T-helper 2 cell treated with Interferon-gamma antibody and Interleukin-4, amounts not matched to agents 5 μg/mL and 100 μg/mL, for 36 hours (primary cell): ENCODE measurements around the gene PSKH1.
"Not testable (repeated sequence)": the region's sequence is repeated elsewhere in the genome, so short reads cannot be mapped to it uniquely, and the experiment has no call there.

Source experiments
- DNase-seq: peaks from one replicate; pipeline ENCODE4 v3.0.0; 2021; ENCODE audit warnings: low spot score
- H3K27ac Mint-ChIP-seq: one replicate; pipeline ENCODE4 v1.8.0; 2021; ENCODE audit warnings: mild to moderate bottlenecking, mixed read lengths
- H3K27me3 Mint-ChIP-seq: one replicate; pipeline ENCODE4 v1.8.0; 2021; ENCODE audit warnings: low read depth, mixed read lengths
- H3K36me3 Mint-ChIP-seq: one replicate; pipeline ENCODE4 v1.8.0; 2021; ENCODE audit warnings: low read depth, mixed read lengths
- H3K4me1 Mint-ChIP-seq: one replicate; pipeline ENCODE4 v1.8.0; 2021; ENCODE audit warnings: low read depth, mixed read lengths
- H3K4me3 Mint-ChIP-seq: one replicate; pipeline ENCODE4 v1.8.0; 2022; ENCODE audit warnings: mild to moderate bottlenecking, moderate library complexity, mixed read lengths
- H3K9me3 Mint-ChIP-seq: one replicate; pipeline ENCODE4 v1.8.0; 2021; ENCODE audit warnings: mixed read lengths

The PSKH1 gene

DNA sequence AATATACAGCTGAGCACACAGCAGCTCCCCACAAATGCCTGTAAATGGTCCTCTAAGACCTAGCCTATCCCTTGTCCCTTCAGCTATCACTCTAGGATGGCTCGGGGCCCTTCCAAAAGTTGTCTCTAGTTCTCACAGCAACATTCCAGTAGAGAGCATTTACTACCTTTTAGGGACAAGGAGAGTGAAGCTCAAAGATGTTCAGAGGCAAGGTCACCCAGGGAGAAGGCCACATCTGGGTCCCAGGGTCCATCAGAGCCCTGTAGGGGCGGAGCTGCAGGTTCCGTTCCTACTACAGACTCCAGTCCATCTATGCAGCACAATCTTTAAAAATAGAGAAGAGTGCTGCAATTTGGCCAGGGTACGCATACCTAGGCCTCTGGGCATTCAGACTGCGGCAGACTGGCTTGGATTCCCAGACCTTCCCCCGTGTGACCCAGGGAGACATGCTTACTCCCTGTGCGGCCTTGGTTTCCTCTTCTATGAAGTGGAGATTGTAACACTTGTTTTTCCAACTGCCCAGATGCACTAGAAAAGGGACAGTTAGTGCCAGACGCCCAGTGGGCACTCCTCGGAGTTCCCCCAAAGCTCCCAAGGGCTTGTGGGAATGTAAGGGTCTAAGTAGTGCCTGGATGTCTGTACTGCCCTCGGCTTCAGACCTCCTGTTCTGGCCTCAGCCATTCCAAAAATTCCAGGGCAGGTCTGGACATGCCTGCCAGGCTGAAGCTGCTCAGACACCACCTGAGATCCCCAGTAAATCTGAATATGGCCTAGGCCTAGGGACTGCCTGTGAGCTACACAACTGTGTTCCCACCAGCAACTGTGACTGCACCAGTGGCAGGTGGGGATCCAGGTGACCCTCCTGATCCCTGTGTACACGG is 72.9 kb downstream of the PSKH1 start:
- no peak overlapping the region for H3K27ac Mint-ChIP-seq
- H3K36me3 Mint-ChIP-seq: peaks cover 13% of the 10 kb centered on the region
- no peak for DNase-seq
- H3K4me3 Mint-ChIP-seq: peak overlapping the region; percentile 49
- no peaks in the 10 kb centered on the region for H3K27me3 Mint-ChIP-seq
- peaks cover 19% of the 10 kb centered on the region for H3K4me1 Mint-ChIP-seq
- no peaks in the 10 kb centered on the region for H3K9me3 Mint-ChIP-seq

DNA sequence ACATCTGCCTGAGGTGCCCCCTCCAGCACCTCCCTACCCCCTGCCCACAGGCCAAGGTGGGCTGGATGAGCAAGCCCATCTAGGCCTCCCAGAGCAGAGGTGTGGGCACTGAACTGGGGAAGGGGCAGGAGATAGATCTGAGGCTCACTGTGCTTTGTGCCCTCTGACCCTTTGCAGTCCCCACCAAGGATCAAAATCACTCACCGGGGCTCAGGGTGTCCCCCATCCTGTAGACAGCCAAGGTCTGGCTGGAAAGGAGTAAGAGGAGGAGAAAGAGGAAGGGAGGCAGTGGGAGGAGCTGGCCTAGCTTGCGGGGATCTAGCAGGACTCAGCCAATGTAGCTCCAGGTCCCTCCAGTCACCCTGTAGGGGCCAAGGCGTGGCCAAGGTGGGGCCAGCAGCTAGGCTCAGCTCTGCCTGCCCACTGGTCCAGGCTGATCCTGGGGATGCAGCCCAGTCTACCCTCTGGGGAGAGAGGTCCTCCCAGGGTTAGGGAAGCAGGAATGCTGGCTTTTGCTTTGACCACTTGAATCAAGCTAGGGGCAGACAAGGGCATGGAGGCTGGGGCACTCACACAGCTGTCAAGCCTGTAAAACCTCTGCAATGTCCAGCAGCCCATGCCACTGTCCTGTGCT is 73.6 kb downstream of the PSKH1 start:
- DNase-seq: no peak
- H3K4me3 Mint-ChIP-seq: peak overlapping the region; percentile 99
- H3K27ac Mint-ChIP-seq: peak overlapping the region; percentile 97
- peaks cover 19% of the 10 kb centered on the region for H3K4me1 Mint-ChIP-seq
- H3K27me3 Mint-ChIP-seq: no peaks in the 10 kb centered on the region
- H3K9me3 Mint-ChIP-seq: no peaks in the 10 kb centered on the region
- peaks cover 12% of the 10 kb centered on the region for H3K36me3 Mint-ChIP-seq

DNA sequence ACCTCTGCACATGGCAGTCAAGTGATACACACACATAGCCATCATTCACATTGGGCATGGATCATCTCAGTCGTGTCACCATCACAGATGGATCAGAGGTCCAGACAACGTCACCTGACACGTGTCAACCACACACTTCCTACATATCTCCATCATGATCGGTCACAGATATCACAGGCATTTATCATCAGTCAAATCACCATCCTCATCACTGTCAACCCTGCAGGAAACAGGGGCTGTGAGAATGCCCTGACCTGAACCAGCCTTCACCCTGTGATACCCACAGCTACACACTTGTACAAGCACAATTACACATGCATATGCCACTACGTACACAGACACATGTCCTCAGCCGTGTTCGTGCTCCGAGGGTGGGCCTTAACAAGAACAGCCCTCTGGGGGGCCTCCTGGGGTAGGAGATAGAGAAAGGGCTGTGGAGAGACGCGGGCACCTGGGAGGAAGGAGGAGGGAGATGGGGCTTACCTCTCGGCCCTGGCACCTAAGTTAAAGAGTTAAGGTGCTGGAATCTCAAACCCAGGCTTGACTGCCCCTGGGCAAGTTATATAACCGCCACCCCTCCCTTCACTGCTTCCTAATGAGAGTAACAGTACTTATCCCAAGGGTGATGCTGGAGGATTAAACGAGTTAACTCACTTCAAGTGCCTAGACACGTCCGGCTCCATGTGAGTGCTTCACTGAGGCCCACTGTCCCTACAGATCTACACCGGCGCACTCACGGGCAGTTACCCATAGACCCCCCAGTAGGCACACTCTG is 74.3 kb downstream of the PSKH1 start:
- peaks cover 19% of the 10 kb centered on the region for H3K4me1 Mint-ChIP-seq
- H3K4me3 Mint-ChIP-seq: peak overlapping the region; percentile 99
- H3K36me3 Mint-ChIP-seq: peaks cover 6% of the 10 kb centered on the region
- DNase-seq: peak; percentile 21
- peak overlapping the region; percentile 97 for H3K27ac Mint-ChIP-seq
- no peaks in the 10 kb centered on the region for H3K9me3 Mint-ChIP-seq
- H3K27me3 Mint-ChIP-seq: no peaks in the 10 kb centered on the region

DNA sequence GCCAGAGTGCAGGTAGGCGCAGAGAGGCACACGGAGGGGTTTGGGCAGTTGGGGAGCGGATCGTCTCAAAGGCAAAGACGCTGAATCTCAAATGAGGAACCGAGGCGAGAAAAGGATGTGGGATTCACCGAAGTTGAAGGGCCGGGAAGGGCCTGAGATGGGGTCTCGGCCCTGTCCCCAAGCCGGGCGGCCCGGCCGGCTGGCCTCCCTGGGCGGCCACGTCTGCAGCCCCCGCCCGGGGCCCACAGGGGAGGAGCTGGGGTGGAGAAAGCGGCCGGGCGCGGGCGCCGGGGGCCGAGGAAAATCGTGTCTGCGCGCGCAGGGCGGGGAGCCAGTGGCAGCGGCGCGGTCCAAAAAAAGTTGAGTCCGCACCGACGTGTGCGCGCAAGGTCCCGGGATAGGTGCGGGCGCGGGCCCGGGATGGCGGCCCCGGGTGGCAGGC is 74.9 kb downstream of the PSKH1 start:
- Mint-ChIP-seq H3K36me3 (peaks cover 3% of the 10 kb centered on the region), H3K27me3 (no peaks in the 10 kb centered on the region)
- peak; percentile 38 for DNase-seq

DNA sequence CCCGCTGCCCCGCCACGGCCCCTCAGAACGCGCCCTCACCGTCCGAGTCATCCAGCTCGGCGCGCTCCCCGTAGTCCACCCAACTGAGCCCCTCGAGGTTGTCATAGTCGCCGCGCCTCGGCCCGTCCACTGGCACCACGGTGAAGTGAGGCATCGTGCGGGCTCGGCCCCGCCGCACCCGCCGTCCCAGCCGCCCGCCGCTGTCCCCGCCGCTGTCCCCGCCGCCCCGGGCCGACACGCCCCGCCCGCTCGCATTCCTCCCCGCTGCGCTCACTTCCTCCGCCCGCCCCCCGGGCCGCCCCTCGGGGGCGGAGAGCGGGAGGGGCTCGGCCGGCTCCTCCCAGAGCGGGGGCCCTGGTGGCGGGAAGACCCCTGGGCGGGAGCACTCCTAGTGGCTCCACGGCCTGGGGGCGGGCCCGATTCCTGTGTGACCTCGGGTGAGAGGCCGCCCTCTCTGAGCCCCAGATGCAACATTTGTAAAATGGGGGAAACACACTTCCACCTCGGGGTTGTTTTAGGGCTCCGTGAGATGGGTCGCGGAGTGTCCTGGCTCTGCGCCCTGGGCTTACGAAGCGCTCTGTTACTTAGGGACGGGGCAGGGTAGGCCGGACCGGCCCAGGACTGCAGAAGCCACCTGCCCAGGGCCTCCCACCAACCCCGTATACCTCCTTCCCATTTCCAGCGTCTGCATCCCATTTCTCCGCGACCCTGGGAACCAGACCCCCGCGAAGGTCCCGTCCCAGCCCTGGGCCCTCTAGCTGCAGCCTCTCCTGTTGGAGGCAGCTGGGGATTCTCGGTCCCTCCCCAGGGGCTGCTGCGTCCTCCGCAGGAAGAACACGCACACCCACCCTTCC is 75.6 kb downstream of the PSKH1 start, which contains the start of gene SLC12A4:
Gene SLC12A4 (minus strand): TSS at position 238 of the 854 bp plus-strand sequence. CDS start 84 bp downstream, at position 154.
- H3K4me3 Mint-ChIP-seq: peak within 1 kb of the TSS; percentile 99
- peak within 1 kb of the TSS; percentile 97 for H3K27ac Mint-ChIP-seq
- H3K36me3 Mint-ChIP-seq: peaks cover 3% of the 10 kb centered on the region
- H3K4me1 Mint-ChIP-seq: peaks cover 19% of the 10 kb centered on the region
- H3K9me3 Mint-ChIP-seq: no peaks in the 10 kb centered on the region
- no peaks in the 10 kb centered on the region for H3K27me3 Mint-ChIP-seq
- DNase-seq: peak; percentile 92

More for the DNA sequence above, 74.9 kb downstream of the PSKH1 start:
- peak overlapping the region; percentile 97 for H3K27ac Mint-ChIP-seq
- peak overlapping the region; percentile 99 for H3K4me3 Mint-ChIP-seq
- H3K9me3 Mint-ChIP-seq: no peaks in the 10 kb centered on the region
- H3K4me1 Mint-ChIP-seq: peaks cover 19% of the 10 kb centered on the region

DNA sequence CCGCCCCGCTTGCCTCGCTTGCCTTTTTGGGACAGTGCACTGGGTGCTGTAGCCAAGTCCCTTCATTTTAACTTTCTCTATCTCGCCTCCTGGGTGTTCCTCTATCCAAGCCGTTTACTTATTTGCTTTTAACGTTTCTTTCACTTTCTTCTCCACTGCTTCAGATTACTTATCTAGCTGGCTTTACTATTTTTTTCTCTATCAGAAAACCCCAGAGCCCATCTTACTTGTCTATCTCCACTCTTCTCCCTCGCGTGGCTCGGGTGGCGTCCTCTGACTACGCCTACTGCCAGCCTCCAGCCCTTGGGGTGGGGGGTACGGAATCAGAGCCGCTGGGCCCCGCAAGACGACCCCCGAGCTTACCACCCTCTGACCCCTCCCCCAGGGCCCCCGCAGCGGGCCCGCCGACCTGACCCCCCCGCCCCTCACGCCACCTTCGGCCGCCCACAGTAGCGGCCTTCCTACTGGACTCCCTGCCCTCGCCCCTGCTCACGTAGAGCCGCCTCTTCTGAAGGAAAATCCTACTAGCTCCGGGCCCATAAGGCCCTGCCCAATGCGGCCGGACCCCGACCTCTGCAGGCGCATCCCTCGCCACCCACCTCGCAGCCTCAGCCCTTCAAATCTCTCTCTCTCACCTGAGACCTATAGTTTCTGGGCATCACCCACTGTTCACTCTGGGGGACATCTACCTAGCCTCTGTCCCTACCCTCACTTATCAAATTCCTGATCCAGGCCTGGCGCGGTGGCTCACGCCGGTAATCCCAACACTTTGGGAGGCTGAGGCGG is 76.4 kb downstream of the PSKH1 start:
- peak overlapping the region; percentile 91 for H3K4me3 Mint-ChIP-seq
- H3K27me3 Mint-ChIP-seq: peaks cover 1% of the 10 kb centered on the region
- DNase-seq: no peak
- H3K9me3 Mint-ChIP-seq: no peaks in the 10 kb centered on the region
- peak overlapping the region; percentile 97 for H3K27ac Mint-ChIP-seq
- peaks cover 19% of the 10 kb centered on the region for H3K4me1 Mint-ChIP-seq
- H3K36me3 Mint-ChIP-seq: peaks cover 3% of the 10 kb centered on the region

DNA sequence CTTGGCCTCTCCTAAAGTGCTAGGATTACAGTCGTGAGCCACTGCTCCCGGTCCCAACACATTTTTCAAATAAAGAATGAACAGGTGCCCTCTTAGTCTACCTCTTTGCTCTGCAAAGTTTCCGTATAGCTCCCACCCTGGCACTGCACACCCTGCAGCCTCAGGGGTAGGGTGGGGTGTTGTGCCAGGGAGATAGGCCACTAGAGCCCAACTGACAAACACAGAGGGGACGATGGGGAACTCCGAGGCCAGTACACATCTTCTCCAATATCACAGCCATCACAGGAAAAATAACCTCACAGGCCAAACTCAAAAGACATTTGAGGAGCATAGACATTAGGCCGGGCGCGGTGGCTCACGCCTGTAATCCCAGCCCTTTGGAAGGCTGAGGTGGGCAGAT is 78.1 kb downstream of the PSKH1 start:
- peak overlapping the region; percentile 26 for H3K4me3 Mint-ChIP-seq
- peaks cover 2% of the 10 kb centered on the region for H3K27me3 Mint-ChIP-seq
- H3K27ac Mint-ChIP-seq: no peak overlapping the region
- no peaks in the 10 kb centered on the region for H3K9me3 Mint-ChIP-seq
- H3K4me1 Mint-ChIP-seq: peaks cover 15% of the 10 kb centered on the region
- no peak for DNase-seq
- H3K36me3 Mint-ChIP-seq: no peaks in the 10 kb centered on the region

DNA sequence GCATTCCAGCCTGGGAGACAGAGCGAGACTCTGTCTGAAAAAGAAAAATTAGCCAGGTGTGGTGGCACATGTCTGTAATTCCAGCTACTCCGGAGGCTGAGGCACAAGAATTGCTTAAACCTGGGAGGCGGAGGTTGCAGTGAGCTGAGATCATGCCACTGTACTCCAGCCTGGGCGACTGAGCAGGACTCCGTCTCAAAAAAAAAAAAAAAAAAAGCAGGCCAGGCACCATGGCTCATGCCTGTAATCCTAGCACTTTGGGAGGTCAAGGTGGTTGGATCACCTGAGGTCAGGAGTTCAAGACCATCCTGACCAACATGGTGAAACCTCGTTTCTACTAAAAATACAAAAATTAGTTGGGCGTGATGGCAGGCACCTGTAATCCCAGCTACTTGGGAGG is 79.2 kb downstream of the PSKH1 start:
- not testable (repeated sequence) for H3K4me3 Mint-ChIP-seq, DNase-seq, H3K36me3 Mint-ChIP-seq, H3K27ac Mint-ChIP-seq, H3K9me3 Mint-ChIP-seq, H3K27me3 Mint-ChIP-seq, H3K4me1 Mint-ChIP-seq

DNA sequence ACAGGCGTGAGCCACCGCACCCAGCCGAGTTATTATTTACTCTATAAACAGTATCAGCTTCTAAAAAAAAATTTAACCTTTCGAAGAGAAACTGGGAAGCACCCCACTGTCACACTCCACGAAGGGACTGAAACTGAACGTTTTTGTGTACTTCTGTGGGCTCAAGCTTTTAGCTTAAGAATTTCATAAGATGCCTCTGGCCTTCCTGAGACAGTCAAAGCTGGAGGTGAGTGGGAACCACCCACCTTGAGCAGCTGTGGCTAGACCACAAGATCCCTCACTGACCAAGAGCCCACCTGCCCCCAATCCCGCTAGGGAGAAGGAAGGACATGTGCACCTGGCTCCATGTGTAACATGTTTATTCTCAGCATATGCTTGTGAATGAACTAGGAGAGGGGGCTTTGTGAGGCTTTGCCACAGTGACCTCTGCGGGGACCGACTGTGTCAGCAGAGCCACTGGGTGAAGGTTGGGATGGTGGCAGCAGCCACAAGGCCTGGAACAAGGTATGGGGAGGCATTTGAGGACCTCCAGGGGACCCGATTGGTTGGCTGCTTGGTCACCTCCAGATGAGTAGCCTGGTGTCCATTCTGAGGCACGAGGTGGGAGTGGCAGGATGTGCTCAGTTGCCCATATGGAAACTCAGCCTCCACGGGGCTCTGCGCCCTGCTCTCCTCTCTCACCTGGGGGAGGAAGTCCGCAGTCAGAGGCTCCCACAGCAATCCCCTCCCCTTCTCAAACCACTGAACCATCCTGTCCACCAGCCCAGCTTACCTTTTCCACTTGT is 82.5 kb downstream of the PSKH1 start:
- H3K9me3 Mint-ChIP-seq: no peaks in the 10 kb centered on the region
- no peak overlapping the region for H3K27ac Mint-ChIP-seq

DNA sequence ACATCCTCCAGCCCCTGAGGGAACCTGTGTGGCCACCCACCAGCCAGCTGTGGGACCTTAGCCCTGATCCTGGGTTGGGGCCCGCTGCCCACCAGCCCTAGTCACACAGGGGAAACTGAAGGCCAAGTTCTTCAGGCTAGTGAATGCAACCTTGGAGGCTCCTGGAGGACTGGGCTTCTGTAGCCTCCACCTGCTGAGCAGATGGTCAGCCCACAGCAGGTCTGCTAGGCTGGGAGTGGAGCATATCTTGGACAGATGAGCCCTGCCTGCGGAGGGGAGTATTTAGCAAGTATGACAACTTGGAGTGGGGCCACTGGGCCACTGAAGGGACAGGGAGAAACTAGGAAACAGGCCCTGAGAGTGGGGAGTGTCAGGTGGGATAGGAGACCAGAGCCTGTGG is 83.2 kb downstream of the PSKH1 start:
- Mint-ChIP-seq H3K27me3 (peaks cover 2% of the 10 kb centered on the region), H3K4me3 (no peak overlapping the region), H3K36me3 (no peaks in the 10 kb centered on the region), H3K4me1 (no peaks in the 10 kb centered on the region), H3K27ac (no peak overlapping the region), H3K9me3 (no peaks in the 10 kb centered on the region)
- no peak for DNase-seq

More for the DNA sequence above, 82.5 kb downstream of the PSKH1 start:
- peaks cover 2% of the 10 kb centered on the region for H3K27me3 Mint-ChIP-seq
- no peaks in the 10 kb centered on the region for H3K36me3 Mint-ChIP-seq
- no peak overlapping the region for H3K4me3 Mint-ChIP-seq
- no peak for DNase-seq
- H3K4me1 Mint-ChIP-seq: no peaks in the 10 kb centered on the region

DNA sequence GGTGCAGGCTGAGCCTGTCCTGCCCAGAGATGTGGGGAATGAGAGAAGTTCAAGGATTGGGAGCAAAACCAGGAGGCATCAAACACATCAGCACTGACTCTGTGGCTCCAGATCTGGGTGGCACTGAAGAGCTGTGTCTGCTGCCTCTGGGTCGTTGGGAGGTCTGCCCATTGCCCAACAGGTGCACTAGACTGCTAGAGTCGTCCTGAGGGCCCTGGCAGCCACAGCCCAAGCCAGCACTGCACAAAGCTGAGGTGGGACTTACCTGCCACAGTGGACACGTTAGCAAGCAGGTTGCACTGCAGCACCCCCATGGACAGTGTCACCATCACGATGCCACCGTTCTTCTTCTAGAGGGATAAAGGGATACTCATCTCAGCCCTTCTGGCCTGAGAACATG is 84.0 kb downstream of the PSKH1 start:
- no peak overlapping the region for H3K4me3 Mint-ChIP-seq
- H3K36me3 Mint-ChIP-seq: no peaks in the 10 kb centered on the region
- H3K4me1 Mint-ChIP-seq: no peaks in the 10 kb centered on the region
- H3K27me3 Mint-ChIP-seq: peaks cover 2% of the 10 kb centered on the region
- DNase-seq: no peak
- H3K27ac Mint-ChIP-seq: no peak overlapping the region
- H3K9me3 Mint-ChIP-seq: no peaks in the 10 kb centered on the region
